Measurements from ENCODE around the gene HPCAL1. TPM values are rescaled to one million over a fixed set of nuclear protein-coding genes. Genes with fewer than 3 reads are reported as not detected.

HPCAL1 gene
- total and polyA plus RNA-seq, 8 donors, result 22.1 to 32.7 (median 26.4) TPM

GRCh38 chr2:10410823-10411437 lies 108.2 kb downstream of the HPCAL1 start:
- no peaks in the 10 kb centered on the region for H3K9me3 ChIP-seq
- H3K27ac ChIP-seq, result no peak overlapping the region
- intact Hi-C loops (cut with DNase I), result loop anchor here in 1 of 3 donors (10.0 kb wide), 1 partner anchor 106 kb away; the partner anchor contains the start of gene HPCAL1
- DNase-seq, result peak in 1 of 6 donors; percentile 60
- no peak for FAIRE-seq
- H3K27me3 ChIP-seq, result no peaks in the 10 kb centered on the region
- H3K36me3 ChIP-seq, result no peaks in the 10 kb centered on the region
- 78 to 84% methylated on average over 13 of the region's 13 CpGs for WGBS, 2 donors
- peaks cover 33 to 42% (median 37%) of the 10 kb centered on the region in 3 donors for H3K4me1 ChIP-seq
- TF ChIP-seq CTCF (IDR thresholded peaks at IDR 0.05), result no peak
- no peak for ATAC-seq
- H3K4me3 ChIP-seq, result no peak overlapping the region

- intact Hi-C loops (cut with DNase I), result loop anchor here in 1 of 3 donors (10.0 kb wide), 1 partner anchor 107 kb away; the partner anchor contains the start of gene HPCAL1
- DNase-seq (peak in 2 of 6 donors; percentile 41 to 66), FAIRE-seq (no peak), ATAC-seq (no peak)
- 56 to 69% methylated on average over 8 of the region's 8 CpGs for WGBS, 2 donors
- Histone ChIP-seq H3K27me3 (no peaks in the 10 kb centered on the region), H3K27ac (no peak overlapping the region), H3K36me3 (no peaks in the 10 kb centered on the region), H3K4me3 (no peak overlapping the region), H3K4me1 (peaks cover 33 to 41% (median 36%) of the 10 kb centered on the region in 3 donors), H3K9me3 (no peaks in the 10 kb centered on the region)
- no peak for TF ChIP-seq CTCF (IDR thresholded peaks at IDR 0.05)
These were observed 108.9 kb downstream of the HPCAL1 start for GRCh38 chr2:10411557-10411956.

- no peak for TF ChIP-seq CTCF (IDR thresholded peaks at IDR 0.05)
- intact Hi-C loops (cut with DNase I), result loop anchor here in 1 of 3 donors (10.0 kb wide), 1 partner anchor 108 kb away; the partner anchor contains the start of gene HPCAL1
- H3K9me3 ChIP-seq, result no peaks in the 10 kb centered on the region
- H3K27ac ChIP-seq, result peak overlapping the region in 2 of 4 donors; percentile 57 to 67
- DNase-seq, result peak in 2 of 6 donors; percentile 46 to 54
- H3K4me1 ChIP-seq, result peaks cover 33 to 36% (median 35%) of the 10 kb centered on the region in 3 donors
- no peak overlapping the region for H3K4me3 ChIP-seq
- WGBS, 2 donors, result 94 to 98% methylated on average over 3 of the region's 3 CpGs
- ATAC-seq, result no peak
- no peak for FAIRE-seq
- no peaks in the 10 kb centered on the region for H3K27me3 ChIP-seq
- no peaks in the 10 kb centered on the region for H3K36me3 ChIP-seq
These were observed 109.7 kb downstream of the HPCAL1 start for GRCh38 chr2:10412380-10412779.

GRCh38 chr2:10413503-10413902 lies 110.8 kb downstream of the HPCAL1 start:
- no peaks in the 10 kb centered on the region for H3K36me3 ChIP-seq
- 79 to 81% methylated on average over 10 of the region's 10 CpGs for WGBS, 2 donors
- H3K4me3 ChIP-seq, result no peak overlapping the region
- no peak for ATAC-seq
- H3K9me3 ChIP-seq, result no peaks in the 10 kb centered on the region
- intact Hi-C loops (cut with DNase I), result loop anchor here in 1 of 3 donors (10.0 kb wide), 1 partner anchor 109 kb away; the partner anchor contains the start of gene HPCAL1
- TF ChIP-seq CTCF (IDR thresholded peaks at IDR 0.05), result no peak
- no peaks in the 10 kb centered on the region for H3K27me3 ChIP-seq
- peak in 1 of 6 donors; percentile 30 for DNase-seq
- no peak for FAIRE-seq
- peaks cover 24 to 36% (median 25%) of the 10 kb centered on the region in 3 donors for H3K4me1 ChIP-seq
- H3K27ac ChIP-seq, result peak overlapping the region; percentile 46 to 73 (median 62)
